BE2C (cell line): ENCODE data around the gene EXOC3.

Experiments used
- DNase-seq: peaks from one replicate; pipeline ENCODE4 v3.0.0-alpha.2; 2020
- H3K27me3 ChIP-seq: fragments of 250-450 bp; sonication (Bioruptor Pico); 2 replicates; pipeline ENCODE4 v1.5.1; 2020; ENCODE audit warnings: mild to moderate bottlenecking
- H3K36me3 ChIP-seq: fragments of 250-450 bp; sonication (Bioruptor Pico); 2 replicates; pipeline ENCODE4 v1.5.1; 2020; ENCODE audit warnings: mild to moderate bottlenecking
- H3K4me1 ChIP-seq: fragments of 250-450 bp; sonication (Bioruptor Pico); 2 replicates; pipeline ENCODE4 v1.5.1; 2020
- H3K4me3 ChIP-seq: 2 replicates; pipeline ENCODE4 v1.5.1; 2011; ENCODE audit warnings: low read depth, low read length
- H3K9me3 ChIP-seq: fragments of 250-450 bp; sonication (Bioruptor Pico); 2 replicates; pipeline ENCODE4 v1.5.1; 2020
- TF ChIP-seq, protein P1 (sequence below): IDR thresholded peaks from 2 replicates; pipeline ENCODE4 v1.5.1; 2012; ENCODE audit warnings: mild to moderate bottlenecking, low read depth, low read length

The EXOC3 gene

DNA sequence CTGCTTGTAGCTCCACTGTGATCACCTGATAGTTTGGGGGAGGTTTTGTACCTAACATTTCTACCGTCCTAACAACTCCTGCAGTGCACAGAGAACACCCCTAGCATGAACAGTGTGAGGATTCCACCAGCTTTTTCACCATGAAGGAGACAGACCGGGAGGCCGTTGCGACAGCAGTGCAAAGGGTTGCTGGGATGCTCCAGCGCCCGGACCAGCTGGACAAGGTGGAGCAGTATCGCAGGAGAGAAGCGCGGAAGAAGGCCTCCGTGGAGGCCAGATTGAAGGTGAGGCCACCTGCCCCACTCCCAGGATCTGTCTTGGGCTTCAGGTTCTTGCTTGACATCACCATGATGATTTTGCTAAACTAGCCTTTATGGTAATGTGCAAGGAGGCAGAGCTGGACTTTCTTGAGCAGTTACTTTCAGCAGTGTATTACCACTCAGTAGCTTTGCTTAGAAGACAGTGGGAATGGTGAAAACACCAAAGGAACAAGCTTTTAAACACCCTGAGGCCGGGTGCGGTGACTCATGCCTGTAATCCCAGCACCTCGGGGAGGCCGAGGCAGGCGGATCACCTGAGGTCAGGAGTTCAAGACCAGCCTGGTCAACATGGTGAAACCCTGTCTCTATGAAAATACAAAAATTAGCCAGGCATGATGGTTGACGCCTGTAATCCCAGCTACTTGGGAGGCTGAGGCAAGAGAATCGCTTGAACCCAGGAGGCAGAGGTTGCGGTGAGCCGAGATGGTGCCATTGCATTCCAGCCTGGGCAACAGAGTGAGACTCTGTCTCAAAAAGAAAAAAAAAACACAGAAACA, 3.3 kb downstream of the EXOC3 start:
- Histone ChIP-seq H3K4me3 (no peak overlapping the region), H3K4me1 (peaks cover 2% of the 10 kb centered on the region; the same call in 1 of the 2 replicates), H3K27me3 (no peaks in the 10 kb centered on the region), H3K9me3 (no peaks in the 10 kb centered on the region), H3K36me3 (peaks cover 43% of the 10 kb centered on the region)
- DNase-seq, result no peak
- TF ChIP-seq, protein P1, sequence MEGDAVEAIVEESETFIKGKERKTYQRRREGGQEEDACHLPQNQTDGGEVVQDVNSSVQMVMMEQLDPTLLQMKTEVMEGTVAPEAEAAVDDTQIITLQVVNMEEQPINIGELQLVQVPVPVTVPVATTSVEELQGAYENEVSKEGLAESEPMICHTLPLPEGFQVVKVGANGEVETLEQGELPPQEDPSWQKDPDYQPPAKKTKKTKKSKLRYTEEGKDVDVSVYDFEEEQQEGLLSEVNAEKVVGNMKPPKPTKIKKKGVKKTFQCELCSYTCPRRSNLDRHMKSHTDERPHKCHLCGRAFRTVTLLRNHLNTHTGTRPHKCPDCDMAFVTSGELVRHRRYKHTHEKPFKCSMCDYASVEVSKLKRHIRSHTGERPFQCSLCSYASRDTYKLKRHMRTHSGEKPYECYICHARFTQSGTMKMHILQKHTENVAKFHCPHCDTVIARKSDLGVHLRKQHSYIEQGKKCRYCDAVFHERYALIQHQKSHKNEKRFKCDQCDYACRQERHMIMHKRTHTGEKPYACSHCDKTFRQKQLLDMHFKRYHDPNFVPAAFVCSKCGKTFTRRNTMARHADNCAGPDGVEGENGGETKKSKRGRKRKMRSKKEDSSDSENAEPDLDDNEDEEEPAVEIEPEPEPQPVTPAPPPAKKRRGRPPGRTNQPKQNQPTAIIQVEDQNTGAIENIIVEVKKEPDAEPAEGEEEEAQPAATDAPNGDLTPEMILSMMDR, result no peak

DNA sequence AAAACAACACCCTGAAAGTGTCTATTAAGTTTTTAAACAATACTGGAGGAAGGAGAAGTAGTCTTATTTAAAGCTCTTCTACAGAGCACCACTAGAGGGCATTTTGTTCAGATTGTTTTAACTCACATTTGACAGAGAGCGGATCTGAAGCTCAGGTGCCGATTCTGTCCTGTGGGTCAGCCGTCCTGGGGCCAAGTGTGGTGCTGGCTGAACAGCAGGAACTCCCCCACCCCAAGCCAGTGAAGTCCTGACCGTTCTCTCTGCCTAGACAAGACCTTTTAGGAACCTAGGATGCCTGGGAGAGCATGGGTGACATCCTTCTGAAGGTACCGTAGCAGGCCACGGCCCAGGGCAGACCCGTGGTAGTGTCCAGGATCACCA, 3.9 kb downstream of the EXOC3 start:
- H3K4me3 ChIP-seq, result no peak overlapping the region
- no peaks in the 10 kb centered on the region for H3K27me3 ChIP-seq
- TF ChIP-seq, protein P1, result peak; percentile 62
- no peak for DNase-seq
- H3K9me3 ChIP-seq, result no peaks in the 10 kb centered on the region
- peaks cover 2% of the 10 kb centered on the region; the same call in 1 of the 2 replicates for H3K4me1 ChIP-seq
- peaks cover 49% of the 10 kb centered on the region for H3K36me3 ChIP-seq

DNA sequence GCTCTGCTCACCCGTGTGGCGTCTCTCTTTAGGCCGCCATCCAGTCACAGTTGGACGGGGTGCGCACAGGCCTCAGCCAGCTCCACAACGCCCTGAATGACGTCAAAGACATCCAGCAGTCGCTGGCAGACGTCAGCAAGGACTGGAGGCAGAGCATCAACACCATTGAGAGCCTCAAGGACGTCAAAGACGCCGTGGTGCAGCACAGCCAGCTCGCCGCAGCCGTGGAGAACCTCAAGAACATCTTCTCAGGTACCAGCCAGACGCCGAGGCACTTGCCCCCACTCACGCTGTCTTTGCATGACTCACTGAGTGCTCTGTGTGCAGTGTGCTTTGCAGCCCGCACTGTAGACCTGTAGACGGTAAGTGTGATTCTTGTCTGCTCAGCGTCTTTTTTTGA, 4.5 kb downstream of the EXOC3 start:
- no peak for DNase-seq

DNA sequence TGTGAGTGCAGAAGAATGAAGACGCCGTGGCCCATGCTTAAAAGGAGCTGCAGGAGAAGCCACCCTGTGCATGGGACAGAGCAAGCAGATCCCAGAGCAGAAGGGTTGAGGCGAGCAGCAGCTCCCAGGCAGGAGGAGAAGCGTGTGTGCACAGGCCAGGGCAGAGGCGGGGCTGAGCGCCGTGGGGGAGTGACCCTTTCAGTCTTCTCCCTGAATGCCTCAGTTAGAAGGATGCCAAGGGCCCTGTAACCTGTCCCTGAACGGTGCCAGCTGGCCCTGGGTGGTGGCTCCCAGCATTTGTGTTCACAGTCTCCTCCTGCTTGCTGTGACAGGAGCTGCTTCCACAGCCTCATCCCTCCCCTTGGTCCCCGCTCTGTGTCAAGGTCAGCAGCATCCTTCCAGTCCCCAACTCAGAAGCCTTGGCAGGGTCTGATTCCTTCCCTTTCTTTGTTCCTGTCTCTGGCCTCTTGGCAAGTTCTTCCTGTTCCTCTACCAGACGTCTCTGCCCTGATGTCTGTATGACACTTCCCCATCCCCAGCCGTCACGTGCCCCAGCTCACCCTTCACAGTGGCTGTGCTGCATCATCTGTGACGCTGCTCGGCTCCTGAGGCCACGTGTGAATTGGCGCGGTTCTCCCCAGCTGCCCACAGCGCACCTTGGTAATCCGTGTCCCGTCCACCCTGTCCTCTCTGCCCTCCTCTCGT, 5.2 kb downstream of the EXOC3 start:
- Histone ChIP-seq H3K36me3 (peaks cover 62% of the 10 kb centered on the region), H3K4me3 (no peak overlapping the region), H3K9me3 (no peaks in the 10 kb centered on the region), H3K4me1 (peaks cover 2% of the 10 kb centered on the region; the same call in 1 of the 2 replicates), H3K27me3 (no peaks in the 10 kb centered on the region)
- TF ChIP-seq, protein P1, result no peak
- no peak for DNase-seq

More for the DNA sequence above, 4.5 kb downstream of the EXOC3 start:
- TF ChIP-seq, protein P1, result no peak
- peaks cover 55% of the 10 kb centered on the region for H3K36me3 ChIP-seq
- no peaks in the 10 kb centered on the region for H3K9me3 ChIP-seq
- peaks cover 2% of the 10 kb centered on the region; the same call in 1 of the 2 replicates for H3K4me1 ChIP-seq
- no peaks in the 10 kb centered on the region for H3K27me3 ChIP-seq
- no peak overlapping the region for H3K4me3 ChIP-seq

DNA sequence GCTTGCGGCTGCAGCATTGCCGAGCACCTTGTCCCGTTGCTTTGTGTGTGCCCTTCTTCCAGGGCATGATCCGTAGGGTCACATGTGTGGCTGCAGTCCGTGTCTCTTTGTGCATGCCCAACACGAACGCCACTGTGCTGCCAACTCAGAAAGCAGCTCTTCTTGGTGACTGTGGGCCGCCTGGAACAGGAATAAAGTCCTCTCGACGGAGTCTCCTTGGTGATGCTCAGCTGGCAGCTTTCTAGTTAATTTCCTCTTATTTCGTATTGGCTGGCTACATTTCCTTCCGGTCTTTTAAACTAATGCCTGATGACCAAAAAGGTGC, 5.8 kb downstream of the EXOC3 start:
- H3K36me3 ChIP-seq, result peaks cover 67% of the 10 kb centered on the region

More for the DNA sequence above, 5.8 kb downstream of the EXOC3 start:
- DNase-seq, result no peak
- no peaks in the 10 kb centered on the region for H3K27me3 ChIP-seq
- H3K4me3 ChIP-seq, result no peak overlapping the region
- TF ChIP-seq, protein P1, result no peak
- peaks cover 2% of the 10 kb centered on the region; the same call in 1 of the 2 replicates for H3K4me1 ChIP-seq
- H3K9me3 ChIP-seq, result no peaks in the 10 kb centered on the region
